Cardiac muscle cell (in vitro differentiated cells and primary cell): ENCODE data around the gene DNAH2. TPM values are rescaled to one million over a fixed set of nuclear protein-coding genes. Genes with fewer than 3 reads are reported as not detected.

Source experiments
- DNase-seq, 2 donors: peaks; one replicate each; pipeline versions ENCODE4 v3.0.0 to v3.0.0-alpha.2; 2010 to 2017; ENCODE audit warnings: low read depth in 1 of 2, low spot score in 1 of 2
- H3K27ac ChIP-seq: fragments of 200-600 bp; sonication (generic); 2 replicates; pipeline ENCODE4 v1.5.1; 2016
- H3K27me3 ChIP-seq: fragments of 200-600 bp; sonication (generic); 2 replicates; pipeline ENCODE4 v1.6.0; 2016; ENCODE audit warnings: control low read depth
- H3K36me3 ChIP-seq: fragments of 200-600 bp; sonication (generic); 2 replicates; pipeline ENCODE4 v1.5.1; 2016; ENCODE audit warnings: control low read depth
- H3K4me1 ChIP-seq: fragments of 200-600 bp; sonication (generic); 2 replicates; pipeline ENCODE4 v1.8.1; 2017; ENCODE audit warnings: low read depth, mild to moderate bottlenecking, mixed run types
- H3K4me3 ChIP-seq: fragments of 200-600 bp; sonication (generic); 2 replicates; pipeline ENCODE4 v1.5.1; 2016; ENCODE audit warnings: mild to moderate bottlenecking
- H3K9me3 ChIP-seq: fragments of 200-600 bp; sonication (generic); 2 replicates; pipeline ENCODE4 v1.5.1; 2017; ENCODE audit warnings: low read depth, mild to moderate bottlenecking, control low read depth
- polyA plus RNA-seq: library from polyadenylated mRNA; unstranded; fragments of >200 nt; fragmentation: Nextera tagmentation; extraction: Ambion mirVana; gene quantifications from 2 replicates; pipeline ENCODE4 v1.2.1, GENCODE V29; 2016
- total RNA-seq: library from RNA; depleted of rRNA; stranded (reverse); fragments of >200 nt; gene quantifications from 2 replicates; pipeline ENCODE4 v1.2.3, GENCODE V29; 2016
- TF ChIP-seq, protein P1 (sequence below): IDR thresholded peaks from 2 replicates; pipeline ENCODE4 v1.5.1; 2012; ENCODE audit warnings: low read depth, mild to moderate bottlenecking, low read length

The DNAH2 gene
- total and polyA plus RNA-seq, 2 experiments from 2014 or later = 0.42 to 3.0 TPM

GRCh38 chr17:7836596-7837407 lies 119.3 kb downstream of the DNAH2 start:
- DNase-seq = peak; percentile 96 to 99
- H3K9me3 ChIP-seq = no peaks in the 10 kb centered on the region
- TF ChIP-seq, protein P1, sequence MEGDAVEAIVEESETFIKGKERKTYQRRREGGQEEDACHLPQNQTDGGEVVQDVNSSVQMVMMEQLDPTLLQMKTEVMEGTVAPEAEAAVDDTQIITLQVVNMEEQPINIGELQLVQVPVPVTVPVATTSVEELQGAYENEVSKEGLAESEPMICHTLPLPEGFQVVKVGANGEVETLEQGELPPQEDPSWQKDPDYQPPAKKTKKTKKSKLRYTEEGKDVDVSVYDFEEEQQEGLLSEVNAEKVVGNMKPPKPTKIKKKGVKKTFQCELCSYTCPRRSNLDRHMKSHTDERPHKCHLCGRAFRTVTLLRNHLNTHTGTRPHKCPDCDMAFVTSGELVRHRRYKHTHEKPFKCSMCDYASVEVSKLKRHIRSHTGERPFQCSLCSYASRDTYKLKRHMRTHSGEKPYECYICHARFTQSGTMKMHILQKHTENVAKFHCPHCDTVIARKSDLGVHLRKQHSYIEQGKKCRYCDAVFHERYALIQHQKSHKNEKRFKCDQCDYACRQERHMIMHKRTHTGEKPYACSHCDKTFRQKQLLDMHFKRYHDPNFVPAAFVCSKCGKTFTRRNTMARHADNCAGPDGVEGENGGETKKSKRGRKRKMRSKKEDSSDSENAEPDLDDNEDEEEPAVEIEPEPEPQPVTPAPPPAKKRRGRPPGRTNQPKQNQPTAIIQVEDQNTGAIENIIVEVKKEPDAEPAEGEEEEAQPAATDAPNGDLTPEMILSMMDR = no peak
- peaks cover 29% of the 10 kb centered on the region for H3K4me1 ChIP-seq
- H3K27me3 ChIP-seq = no peaks in the 10 kb centered on the region
- H3K27ac ChIP-seq = peak overlapping the region; percentile 87
- no peaks in the 10 kb centered on the region for H3K36me3 ChIP-seq
- H3K4me3 ChIP-seq = peak overlapping the region; percentile 84

DNA sequence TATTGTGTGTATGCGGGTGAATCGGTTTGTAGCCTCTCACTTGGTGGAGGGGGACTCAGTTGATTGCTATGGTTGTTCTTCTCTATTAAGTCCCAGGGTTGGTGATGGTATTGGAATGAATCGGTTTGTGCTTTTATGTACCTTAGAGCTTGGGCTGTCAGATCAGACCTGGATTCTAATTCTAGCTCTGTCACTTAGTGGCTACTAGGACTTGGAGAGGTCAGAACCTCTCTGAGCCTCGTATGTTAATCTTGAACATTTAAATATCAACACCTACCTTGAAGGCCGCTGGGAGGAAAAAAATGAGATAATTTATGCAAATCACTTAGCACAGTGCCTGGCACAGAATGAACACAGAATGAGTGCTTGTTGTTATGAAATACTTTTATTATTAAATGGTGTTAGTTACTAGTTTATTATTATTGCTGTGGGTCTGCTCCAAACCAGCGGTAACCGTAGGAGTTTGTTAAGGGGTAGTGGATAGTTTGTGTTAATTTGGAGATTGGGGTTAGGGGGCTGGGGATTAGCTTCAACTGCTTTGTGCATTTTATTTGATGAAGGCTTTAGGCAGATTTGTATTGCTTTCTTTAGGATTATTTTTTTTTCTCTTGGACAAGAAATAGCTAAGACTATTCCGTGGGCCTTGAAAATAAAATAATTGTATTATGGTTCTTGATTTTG lies 120.0 kb downstream of the DNAH2 start:
- H3K27ac ChIP-seq = peak overlapping the region; percentile 87
- TF ChIP-seq, protein P1 = no peak
- H3K36me3 ChIP-seq = no peaks in the 10 kb centered on the region
- DNase-seq = peak in 1 of 2 donors; percentile 22
- peaks cover 29% of the 10 kb centered on the region for H3K4me1 ChIP-seq
- no peaks in the 10 kb centered on the region for H3K27me3 ChIP-seq
- peak overlapping the region; percentile 84 for H3K4me3 ChIP-seq
- no peaks in the 10 kb centered on the region for H3K9me3 ChIP-seq

DNA sequence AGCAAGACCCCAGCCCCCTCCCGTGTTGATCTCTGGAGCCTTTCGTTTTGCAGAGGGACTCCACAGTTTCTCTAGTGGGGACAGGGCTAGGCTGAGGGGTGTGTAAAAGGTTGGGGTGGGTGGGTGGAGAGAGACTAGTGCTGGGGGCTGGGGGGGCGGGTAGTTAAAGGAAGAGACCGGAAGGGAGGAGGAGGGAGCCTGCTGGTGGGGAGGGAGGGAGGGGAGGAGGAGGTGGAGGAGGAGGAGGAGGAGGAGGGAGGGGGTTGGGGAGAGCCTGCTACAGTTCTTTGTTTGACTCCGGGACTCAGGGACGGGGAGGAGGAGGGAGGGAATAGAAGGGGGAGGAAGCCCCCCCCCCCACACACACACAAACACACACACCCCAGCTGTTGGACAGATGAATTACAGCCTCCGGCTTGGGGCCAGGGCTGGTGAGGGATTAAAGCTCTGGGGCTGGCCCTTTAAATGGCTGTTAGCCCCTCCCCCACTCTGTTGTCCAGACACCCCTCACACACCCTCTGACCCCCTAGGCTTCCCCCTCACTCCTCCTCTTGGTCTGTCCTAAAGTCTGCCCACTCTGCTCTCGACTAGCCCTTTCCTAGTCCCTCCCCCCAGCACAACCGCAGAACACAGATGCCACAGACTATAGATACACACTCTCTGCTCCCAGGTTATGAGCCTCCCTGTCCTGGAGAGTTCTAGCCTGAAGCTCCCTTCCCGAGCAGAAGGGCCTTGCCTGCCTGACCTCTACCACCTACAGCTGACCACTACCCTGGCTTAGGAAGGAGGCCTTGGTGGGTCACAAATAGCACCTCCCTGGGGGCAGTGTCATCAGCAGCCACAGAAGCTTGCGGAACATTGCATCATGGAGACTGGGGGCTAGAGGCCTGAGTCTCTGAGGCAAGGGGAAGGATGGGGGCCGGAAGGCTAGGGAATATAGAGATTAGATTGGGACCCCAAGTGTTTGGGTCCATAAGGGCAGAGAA lies 120.8 kb downstream of the DNAH2 start:
- H3K4me1 ChIP-seq = peaks cover 25% of the 10 kb centered on the region
- H3K27ac ChIP-seq = peak overlapping the region; percentile 87

GRCh38 chr17:7839190-7839875 lies 121.8 kb downstream of the DNAH2 start:
- H3K4me3 ChIP-seq = no peak overlapping the region
- DNase-seq = no peak
- peaks cover 25% of the 10 kb centered on the region for H3K4me1 ChIP-seq
- no peaks in the 10 kb centered on the region for H3K9me3 ChIP-seq
- no peaks in the 10 kb centered on the region for H3K36me3 ChIP-seq
- H3K27me3 ChIP-seq = no peaks in the 10 kb centered on the region
- TF ChIP-seq, protein P1 = no peak
- peak overlapping the region; percentile 87 for H3K27ac ChIP-seq

More for the DNA sequence above, 120.8 kb downstream of the DNAH2 start:
- Histone ChIP-seq H3K36me3 (no peaks in the 10 kb centered on the region), H3K27me3 (no peaks in the 10 kb centered on the region), H3K4me3 (peak overlapping the region; percentile 84), H3K9me3 (no peaks in the 10 kb centered on the region)
- peak; percentile 70 to 89 for DNase-seq
- TF ChIP-seq, protein P1 = no peak
